ENCODE results near the gene GUF1. TPM values are rescaled to one million over a fixed set of nuclear protein-coding genes. Genes with fewer than 3 reads are reported as not detected.

The GUF1 gene
- total and polyA plus RNA-seq, 4 donors, result 6.4 to 13.0 (median 10.5) TPM

DNA sequence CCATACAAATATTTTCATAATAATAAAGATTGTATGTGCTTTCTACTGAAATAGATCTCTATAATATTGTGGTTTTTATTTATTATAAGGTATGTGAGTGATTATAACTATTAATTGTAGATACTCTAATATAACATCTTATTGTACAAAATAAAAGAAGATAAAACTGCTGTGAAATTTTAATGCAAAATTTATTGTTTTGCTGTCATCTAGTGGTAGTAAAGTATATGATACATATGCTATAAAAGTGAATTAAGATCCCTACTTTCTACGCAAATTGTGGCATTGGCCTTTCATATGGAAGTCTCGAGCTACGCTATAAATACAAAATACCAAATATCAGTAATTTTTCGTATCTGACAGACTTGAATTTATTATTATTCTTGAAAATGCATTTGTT lies 46.1 kb upstream of the GUF1 start:
- no peak for TF ChIP-seq FOXA1 (IDR thresholded peaks at IDR 0.05)
- no peak for TF ChIP-seq RXRA (IDR thresholded peaks at IDR 0.05)
- TF ChIP-seq RAD21 (IDR thresholded peaks at IDR 0.05), result no peak
- TF ChIP-seq REST (IDR thresholded peaks at IDR 0.05), result no peak
- no peak for TF ChIP-seq NR2F2 (IDR thresholded peaks at IDR 0.05)
- no peak for TF ChIP-seq YY1 (IDR thresholded peaks at IDR 0.05)
- no peak for TF ChIP-seq EGR1 (IDR thresholded peaks at IDR 0.05; ENCODE audit: low read depth in 2 of 2)
- no peak for TF ChIP-seq SP1 (IDR thresholded peaks at IDR 0.05)
- TF ChIP-seq MAX (IDR thresholded peaks at IDR 0.05), result no peak
- TF ChIP-seq, protein P1, sequence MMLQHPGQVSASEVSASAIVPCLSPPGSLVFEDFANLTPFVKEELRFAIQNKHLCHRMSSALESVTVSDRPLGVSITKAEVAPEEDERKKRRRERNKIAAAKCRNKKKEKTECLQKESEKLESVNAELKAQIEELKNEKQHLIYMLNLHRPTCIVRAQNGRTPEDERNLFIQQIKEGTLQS (IDR thresholded peaks at IDR 0.05), result no peak
- TF ChIP-seq HNF4A (conservative IDR thresholded peaks at IDR 0.05), result no peak
- TF ChIP-seq TAF1 (conservative IDR thresholded peaks at IDR 0.05), result no peak
- no peak for TF ChIP-seq JUND (IDR thresholded peaks at IDR 0.05)
- TF ChIP-seq FOXA2 (IDR thresholded peaks at IDR 0.05), result no peak
- TF ChIP-seq, protein P2, sequence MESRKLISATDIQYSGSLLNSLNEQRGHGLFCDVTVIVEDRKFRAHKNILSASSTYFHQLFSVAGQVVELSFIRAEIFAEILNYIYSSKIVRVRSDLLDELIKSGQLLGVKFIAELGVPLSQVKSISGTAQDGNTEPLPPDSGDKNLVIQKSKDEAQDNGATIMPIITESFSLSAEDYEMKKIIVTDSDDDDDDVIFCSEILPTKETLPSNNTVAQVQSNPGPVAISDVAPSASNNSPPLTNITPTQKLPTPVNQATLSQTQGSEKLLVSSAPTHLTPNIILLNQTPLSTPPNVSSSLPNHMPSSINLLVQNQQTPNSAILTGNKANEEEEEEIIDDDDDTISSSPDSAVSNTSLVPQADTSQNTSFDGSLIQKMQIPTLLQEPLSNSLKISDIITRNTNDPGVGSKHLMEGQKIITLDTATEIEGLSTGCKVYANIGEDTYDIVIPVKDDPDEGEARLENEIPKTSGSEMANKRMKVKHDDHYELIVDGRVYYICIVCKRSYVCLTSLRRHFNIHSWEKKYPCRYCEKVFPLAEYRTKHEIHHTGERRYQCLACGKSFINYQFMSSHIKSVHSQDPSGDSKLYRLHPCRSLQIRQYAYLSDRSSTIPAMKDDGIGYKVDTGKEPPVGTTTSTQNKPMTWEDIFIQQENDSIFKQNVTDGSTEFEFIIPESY (IDR thresholded peaks at IDR 0.05), result no peak
- H3K4me1 ChIP-seq (ENCODE audit: control insufficient read depth in 4 of 4, insufficient read depth in 4 of 4, low read length in 3 of 4), result no peaks in the 10 kb centered on the region
- H3K27ac ChIP-seq (ENCODE audit: low read depth in 1 of 2, low read length in 2 of 2), result no peak overlapping the region
- no peak for DNase-seq (ENCODE audit: low spot score)
- H3K36me3 ChIP-seq (ENCODE audit: control insufficient read depth in 4 of 4, insufficient read depth in 3 of 4, low read depth in 1 of 4, low read length in 3 of 4), result no peaks in the 10 kb centered on the region
- H3K9me3 ChIP-seq (ENCODE audit: control insufficient read depth in 4 of 4, low read length in 3 of 4), result no peaks in the 10 kb centered on the region
- WGBS, result 76% methylated on average over 4 of the region's 4 CpGs
- no peak overlapping the region for H3K9ac ChIP-seq (ENCODE audit: low read depth in 1 of 2, low read length in 2 of 2)
- peaks cover 0 to 3% (median under 1%) of the 10 kb centered on the region in 4 donors for H3K27me3 ChIP-seq (ENCODE audit: control insufficient read depth in 4 of 4, insufficient read depth in 4 of 4, low read length in 3 of 4)
- H3K4me3 ChIP-seq (ENCODE audit: low read depth in 1 of 3, low read length in 3 of 3), result no peak overlapping the region

DNA sequence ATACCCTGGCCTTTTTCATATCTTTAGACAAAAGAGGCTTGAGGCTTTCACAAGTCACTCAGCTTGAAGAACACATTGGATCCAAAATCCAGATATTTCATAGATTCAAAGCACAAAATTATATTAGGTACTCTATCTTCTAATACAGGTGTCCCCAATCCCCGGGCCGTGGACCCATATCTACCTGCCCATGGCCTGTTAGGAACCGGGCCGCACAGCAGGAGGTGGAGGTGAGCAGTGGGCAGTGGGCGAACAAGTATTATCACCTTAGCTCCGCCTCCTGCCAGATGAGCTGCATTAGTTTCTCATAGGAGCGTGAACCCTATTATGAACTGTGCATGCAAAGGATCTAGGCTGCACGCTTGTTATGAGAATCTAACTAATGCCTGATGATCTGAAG lies 45.5 kb upstream of the GUF1 start:
- H3K4me3 ChIP-seq (ENCODE audit: low read depth in 1 of 3, low read length in 3 of 3), result no peak overlapping the region
- no peak overlapping the region for H3K27ac ChIP-seq (ENCODE audit: low read depth in 1 of 2, low read length in 2 of 2)
- no peaks in the 10 kb centered on the region for H3K36me3 ChIP-seq (ENCODE audit: control insufficient read depth in 4 of 4, insufficient read depth in 3 of 4, low read depth in 1 of 4, low read length in 3 of 4)
- no peak for DNase-seq (ENCODE audit: low spot score)
- no peaks in the 10 kb centered on the region for H3K9me3 ChIP-seq (ENCODE audit: control insufficient read depth in 4 of 4, low read length in 3 of 4)
- H3K9ac ChIP-seq (ENCODE audit: low read depth in 1 of 2, low read length in 2 of 2), result no peak overlapping the region
- TF ChIP-seq EGR1 (IDR thresholded peaks at IDR 0.05; ENCODE audit: low read depth in 2 of 2) (no peak), NR2F2 (IDR thresholded peaks at IDR 0.05) (no peak), CTCF (IDR thresholded peaks at IDR 0.05; ENCODE audit: low read depth, low read length, missing input control) (no peak), JUND (IDR thresholded peaks at IDR 0.05) (no peak), GABPA (IDR thresholded peaks at IDR 0.05 in 1 of 2, conservative IDR thresholded peaks at IDR 0.05 in 1 of 2) (no peak), RXRA (IDR thresholded peaks at IDR 0.05) (no peak), REST (IDR thresholded peaks at IDR 0.05) (no peak), TAF1 (conservative IDR thresholded peaks at IDR 0.05) (no peak)
- peaks cover 0 to 3% (median under 1%) of the 10 kb centered on the region in 4 donors for H3K27me3 ChIP-seq (ENCODE audit: control insufficient read depth in 4 of 4, insufficient read depth in 4 of 4, low read length in 3 of 4)
- H3K4me1 ChIP-seq (ENCODE audit: control insufficient read depth in 4 of 4, insufficient read depth in 4 of 4, low read length in 3 of 4), result no peaks in the 10 kb centered on the region
- 78% methylated on average over 8 of the region's 8 CpGs for WGBS
